ENCODE results near the gene ZNF746. TPM values are rescaled to one million over a fixed set of nuclear protein-coding genes. Genes with fewer than 3 reads are reported as not detected.
"Not testable (repeated sequence)": the region's sequence is repeated elsewhere in the genome, so short reads cannot be mapped to it uniquely, and the experiment has no call there.

Gene ZNF746
- total and polyA plus RNA-seq, 2 donors: 10.5 to 11.8 TPM

DNA sequence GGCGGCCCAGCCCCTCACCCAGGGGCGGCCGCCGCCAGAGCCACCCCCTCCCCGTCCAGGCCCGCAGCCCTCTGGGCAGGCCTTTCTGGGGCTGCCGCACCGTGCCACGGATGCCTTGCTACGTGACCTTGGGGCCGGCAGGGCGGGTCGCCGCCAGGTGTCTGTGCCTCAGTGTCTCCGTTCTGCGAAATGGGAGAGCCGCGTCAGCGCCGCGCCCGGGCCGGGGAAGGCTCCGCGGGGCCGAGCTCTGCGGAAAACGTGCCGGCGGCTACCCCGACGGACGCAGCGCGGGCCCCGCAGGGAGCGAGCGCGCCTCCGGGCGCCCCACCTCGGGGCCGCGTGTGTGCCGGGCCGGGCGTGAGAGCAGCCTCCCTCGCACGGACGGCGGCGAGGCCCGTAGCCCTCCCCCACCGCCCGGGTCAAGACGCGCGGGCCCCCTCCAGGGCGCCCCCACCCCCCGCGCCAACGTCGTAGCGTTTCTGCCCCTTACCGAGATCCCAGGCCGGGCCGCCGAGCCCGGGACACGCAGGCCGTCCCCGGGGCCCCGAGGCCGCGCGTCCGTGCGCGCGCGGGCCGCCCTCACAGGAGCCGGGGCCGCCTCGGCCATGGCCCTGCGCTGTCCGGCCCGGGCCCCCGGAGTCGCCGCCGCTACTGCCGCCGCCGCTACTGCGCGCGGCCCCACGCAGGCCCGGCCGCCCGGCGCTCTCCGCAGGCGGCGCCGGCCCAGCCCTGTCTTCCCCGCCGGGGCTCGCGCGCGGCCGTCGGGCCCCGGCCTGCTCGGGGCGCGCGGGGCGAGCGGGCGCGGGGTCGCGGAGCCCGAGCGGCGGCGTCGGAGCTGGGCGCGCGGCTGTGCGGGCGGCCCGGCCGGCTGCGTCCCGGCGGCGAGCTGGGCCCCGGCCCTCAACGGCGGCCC, 37.8 kb downstream of the ZNF746 start:
- H3K4me3 ChIP-seq (ENCODE audit: low read depth, low read length): peak overlapping the region; percentile 99
- H3K27ac ChIP-seq (ENCODE audit: low read depth): no peak overlapping the region
- H3K36me3 ChIP-seq (ENCODE audit: insufficient read depth): no peaks in the 10 kb centered on the region
- DNase-seq (ENCODE audit: extremely low spot score): no peak
- WGBS: 1% methylated on average over 144 of the region's 145 CpGs
- H3K4me1 ChIP-seq (ENCODE audit: insufficient read depth): peaks cover 2% of the 10 kb centered on the region

DNA sequence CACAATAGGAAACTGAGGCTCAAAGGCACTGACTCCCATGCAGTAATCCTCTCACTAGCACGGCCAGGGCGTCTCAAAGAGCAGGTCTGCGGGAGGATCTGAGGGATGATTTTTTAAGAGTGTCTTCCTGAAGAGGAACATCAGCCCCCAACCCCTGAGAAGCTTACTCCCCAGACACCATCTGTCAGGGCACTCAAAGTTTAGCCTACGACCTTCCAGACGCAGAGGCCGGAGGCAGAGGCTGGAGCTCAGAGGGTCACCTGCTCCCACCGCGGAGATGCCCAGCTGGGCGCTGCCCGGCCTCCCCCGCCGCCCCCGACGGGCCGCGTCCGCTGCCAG, 38.4 kb downstream of the ZNF746 start:
- Histone ChIP-seq H3K4me1 (ENCODE audit: insufficient read depth) (peaks cover 2% of the 10 kb centered on the region), H3K27ac (ENCODE audit: low read depth) (no peak overlapping the region), H3K36me3 (ENCODE audit: insufficient read depth) (no peaks in the 10 kb centered on the region), H3K4me3 (ENCODE audit: low read depth, low read length) (peak overlapping the region; percentile 99)
- no peak for DNase-seq (ENCODE audit: extremely low spot score)
- WGBS: 17% methylated on average over 17 of the region's 17 CpGs

DNA sequence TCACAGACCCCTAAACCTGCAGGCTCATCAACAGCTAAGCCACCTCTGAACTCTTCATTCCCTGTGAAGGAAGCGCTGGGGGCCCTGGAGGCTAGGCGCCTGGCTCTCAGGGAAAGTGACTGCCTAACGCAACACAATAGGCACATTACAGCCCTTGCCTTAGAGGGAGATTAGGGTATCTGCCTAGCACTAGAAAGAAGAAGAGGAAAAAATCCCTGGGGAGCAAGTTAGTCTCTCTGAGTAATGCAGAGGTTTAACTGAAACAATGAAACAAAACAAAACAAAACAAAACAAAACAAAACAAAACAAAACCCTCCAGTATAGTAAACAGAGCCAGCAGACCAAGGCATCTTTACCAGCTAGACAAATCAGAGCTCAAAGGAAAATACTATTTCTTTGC, 39.4 kb downstream of the ZNF746 start:
- no peak overlapping the region for H3K4me3 ChIP-seq (ENCODE audit: low read depth, low read length)

DNA sequence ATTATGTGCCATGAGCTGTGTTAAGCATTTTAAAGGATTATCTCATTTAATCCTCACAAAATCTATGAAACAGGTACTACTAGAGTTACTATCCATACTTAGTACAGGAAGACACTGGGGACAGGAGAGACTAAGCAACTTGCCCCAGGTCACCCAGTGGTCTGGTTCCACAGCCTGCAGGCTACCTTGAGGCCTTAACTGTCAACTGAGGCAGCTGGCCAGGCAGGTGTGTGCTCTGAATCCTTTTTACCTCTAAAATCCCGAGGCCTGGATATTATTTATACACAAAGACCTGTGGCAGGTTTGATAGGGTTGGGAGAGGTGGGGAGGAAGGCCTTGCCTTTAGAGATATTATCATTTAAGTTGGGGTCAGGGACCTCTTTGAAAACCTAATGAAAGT, 39.8 kb downstream of the ZNF746 start:
- WGBS: 84% methylated on average over 1 of the region's 1 CpG
- no peaks in the 10 kb centered on the region for H3K36me3 ChIP-seq (ENCODE audit: insufficient read depth)
- DNase-seq (ENCODE audit: extremely low spot score): no peak
- peaks cover 2% of the 10 kb centered on the region for H3K4me1 ChIP-seq (ENCODE audit: insufficient read depth)
- no peak overlapping the region for H3K4me3 ChIP-seq (ENCODE audit: low read depth, low read length)
- no peak overlapping the region for H3K27ac ChIP-seq (ENCODE audit: low read depth)

More for the DNA sequence above, 39.4 kb downstream of the ZNF746 start:
- H3K27ac ChIP-seq (ENCODE audit: low read depth): no peak overlapping the region
- no peak for DNase-seq (ENCODE audit: extremely low spot score)
- H3K4me1 ChIP-seq (ENCODE audit: insufficient read depth): peaks cover 2% of the 10 kb centered on the region
- no peaks in the 10 kb centered on the region for H3K36me3 ChIP-seq (ENCODE audit: insufficient read depth)
- WGBS: 90% methylated on average over 3 of the region's 3 CpGs

DNA sequence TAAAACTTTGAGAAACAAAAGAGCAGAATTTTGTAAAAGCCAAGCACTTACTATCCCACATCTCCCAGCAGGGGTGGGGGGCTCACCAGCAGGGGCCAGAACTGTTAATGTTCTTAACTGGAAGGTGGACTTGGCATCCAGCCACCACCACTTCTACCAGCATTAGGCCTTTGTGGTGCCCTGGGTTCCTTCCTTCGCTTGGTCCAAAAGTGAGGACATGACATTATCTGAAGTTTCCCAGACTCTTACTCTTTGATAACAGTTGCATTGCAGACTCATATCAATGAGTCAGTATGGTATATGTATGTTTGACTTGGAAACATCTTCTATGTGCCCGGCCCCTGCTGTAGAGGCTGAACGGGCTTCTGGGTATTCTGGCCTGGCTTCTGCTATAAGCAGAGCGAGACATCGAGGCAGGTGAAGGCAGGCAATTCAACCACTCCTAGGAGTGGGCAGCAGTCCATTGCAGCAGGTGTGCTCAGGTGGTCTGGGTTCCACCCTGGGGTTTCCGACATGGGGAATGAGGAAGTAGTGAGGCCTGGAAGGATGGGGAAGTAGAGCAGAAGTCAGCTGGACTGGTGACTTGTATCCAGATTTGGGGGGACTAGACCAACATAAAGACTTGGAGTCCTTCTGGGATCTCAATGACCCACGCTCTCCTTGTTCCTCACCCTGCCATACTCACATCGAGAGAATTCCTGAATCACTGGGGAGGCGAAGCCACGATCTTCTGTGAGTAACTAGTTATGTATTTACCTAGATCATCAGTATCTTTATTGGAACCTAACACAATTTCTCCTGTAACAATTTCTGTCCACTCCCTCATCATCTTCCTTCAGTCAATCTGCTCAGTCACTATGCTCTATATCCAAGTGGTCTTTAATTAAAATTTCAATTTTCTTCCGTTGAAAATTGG, 40.8 kb downstream of the ZNF746 start:
- Histone ChIP-seq H3K27ac (ENCODE audit: low read depth) (no peak overlapping the region), H3K4me3 (ENCODE audit: low read depth, low read length) (no peak overlapping the region), H3K4me1 (ENCODE audit: insufficient read depth) (peaks cover 2% of the 10 kb centered on the region), H3K36me3 (ENCODE audit: insufficient read depth) (no peaks in the 10 kb centered on the region)
- 90% methylated on average over 11 of the region's 11 CpGs for WGBS
- no peak for DNase-seq (ENCODE audit: extremely low spot score)

DNA sequence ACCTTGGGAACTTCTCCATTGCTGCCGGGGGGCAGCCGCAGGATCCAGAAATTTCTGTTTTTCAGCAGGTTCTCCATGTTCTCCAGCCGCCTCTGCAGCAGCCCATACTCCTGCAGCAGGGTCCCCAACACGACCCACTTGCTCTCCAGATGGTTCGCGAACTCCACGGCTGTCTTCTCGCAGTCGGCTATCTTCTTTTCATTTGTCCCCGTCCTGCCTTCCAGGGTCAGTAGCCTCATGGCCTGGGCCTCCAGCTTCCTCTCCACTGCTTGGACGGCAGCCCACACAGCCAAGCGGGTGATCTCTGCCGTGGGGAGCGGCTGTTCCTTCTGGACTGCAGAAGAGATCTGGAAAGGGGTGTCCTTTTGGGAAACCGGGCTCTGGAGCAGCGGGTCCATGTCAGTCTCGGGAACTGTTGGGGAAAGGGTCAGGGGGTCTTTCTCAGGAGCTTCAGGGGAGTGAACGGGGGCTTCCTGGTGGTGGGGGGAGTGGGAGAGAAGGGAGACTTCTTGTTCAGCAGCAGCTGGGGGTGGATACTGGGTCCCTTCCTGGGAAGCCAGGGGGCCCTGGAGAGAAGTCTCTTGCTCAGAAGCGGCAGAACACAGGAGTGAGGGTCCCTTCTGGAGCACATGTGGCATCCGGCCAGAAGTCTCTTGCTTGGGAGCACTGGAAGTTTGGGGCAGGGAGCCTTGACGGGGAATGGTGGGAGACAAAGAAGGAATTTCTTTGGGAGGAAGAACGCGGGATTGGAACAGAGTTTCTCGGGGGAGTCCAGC, 42.2 kb downstream of the ZNF746 start:
- Histone ChIP-seq H3K27ac (ENCODE audit: low read depth) (no peak overlapping the region), H3K4me3 (ENCODE audit: low read depth, low read length) (no peak overlapping the region), H3K36me3 (ENCODE audit: insufficient read depth) (no peaks in the 10 kb centered on the region), H3K4me1 (ENCODE audit: insufficient read depth) (peaks cover 2% of the 10 kb centered on the region)
- WGBS: 91% methylated on average over 24 of the region's 24 CpGs
- DNase-seq (ENCODE audit: extremely low spot score): no peak

DNA sequence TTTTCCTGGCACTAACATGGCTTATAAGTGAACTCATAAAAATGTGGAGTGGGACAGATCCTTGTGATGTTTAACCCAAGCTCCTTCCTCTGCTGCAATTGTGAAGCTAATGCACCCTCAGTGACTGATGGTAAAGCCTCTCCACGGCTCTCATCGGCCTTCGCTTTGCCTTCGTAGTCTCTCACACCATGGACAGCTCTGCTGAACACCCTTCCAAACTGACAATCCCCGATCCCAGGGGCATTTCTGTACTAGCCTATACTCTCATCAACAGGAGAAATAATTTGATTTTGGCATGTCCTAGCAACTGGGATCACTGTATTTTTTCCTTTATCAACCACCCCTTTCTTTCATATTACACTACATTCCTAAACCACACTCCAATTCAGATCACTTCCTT, 42.9 kb downstream of the ZNF746 start:
- no peaks in the 10 kb centered on the region for H3K36me3 ChIP-seq (ENCODE audit: insufficient read depth)
- no peak overlapping the region for H3K4me3 ChIP-seq (ENCODE audit: low read depth, low read length)
- H3K4me1 ChIP-seq (ENCODE audit: insufficient read depth): peaks cover 2% of the 10 kb centered on the region
- H3K27ac ChIP-seq (ENCODE audit: low read depth): no peak overlapping the region
- WGBS: 93% methylated on average over 5 of the region's 5 CpGs
- no peak for DNase-seq (ENCODE audit: extremely low spot score)

DNA sequence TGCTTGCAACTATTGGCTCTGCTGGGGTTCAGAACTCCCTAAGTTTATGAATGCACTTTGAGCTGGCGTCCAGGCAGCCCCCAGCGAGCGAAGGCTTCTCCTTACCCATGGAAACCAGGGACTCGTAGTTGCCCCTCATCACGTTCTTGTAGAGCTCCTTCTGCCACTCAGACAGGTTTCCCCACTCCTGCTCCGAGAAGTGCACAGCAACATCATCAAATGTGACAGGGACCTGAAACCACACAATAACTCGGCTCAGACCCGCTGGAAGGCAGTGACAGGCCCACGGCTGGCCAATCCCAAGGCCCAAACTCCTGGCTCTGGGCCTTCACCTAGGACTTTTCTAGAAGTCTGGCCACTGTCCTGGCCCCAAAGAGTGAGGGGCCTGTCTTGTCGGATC, 43.6 kb downstream of the ZNF746 start:
- no peaks in the 10 kb centered on the region for H3K36me3 ChIP-seq (ENCODE audit: insufficient read depth)
- 93% methylated on average over 10 of the region's 10 CpGs for WGBS
- no peaks in the 10 kb centered on the region for H3K4me1 ChIP-seq (ENCODE audit: insufficient read depth)

DNA sequence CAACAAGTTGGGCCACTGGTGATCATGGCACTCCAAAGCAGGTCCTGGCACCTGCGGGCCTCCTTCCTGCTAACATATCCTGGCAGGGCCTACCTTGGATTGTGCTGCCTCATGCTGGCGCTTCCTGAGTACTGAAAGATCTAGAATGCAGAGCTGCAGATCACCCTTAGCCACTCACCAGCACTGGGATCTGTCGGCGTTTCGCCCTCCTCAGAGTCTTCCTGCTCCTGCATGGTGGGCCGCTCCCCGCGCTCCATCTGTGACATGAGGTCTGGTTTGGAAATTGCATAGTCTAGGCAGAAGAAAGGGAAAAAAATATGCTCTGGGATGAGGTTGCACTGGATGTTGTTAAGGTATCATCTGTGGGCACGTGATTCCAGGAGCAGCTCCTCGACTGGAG, 46.8 kb downstream of the ZNF746 start:
- Histone ChIP-seq H3K4me1 (ENCODE audit: insufficient read depth) (no peaks in the 10 kb centered on the region), H3K27ac (ENCODE audit: low read depth) (no peak overlapping the region), H3K36me3 (ENCODE audit: insufficient read depth) (no peaks in the 10 kb centered on the region), H3K4me3 (ENCODE audit: low read depth, low read length) (no peak overlapping the region)
- DNase-seq (ENCODE audit: extremely low spot score): no peak
- WGBS: 96% methylated on average over 10 of the region's 10 CpGs

More for the DNA sequence above, 43.6 kb downstream of the ZNF746 start:
- H3K27ac ChIP-seq (ENCODE audit: low read depth): no peak overlapping the region
- no peak overlapping the region for H3K4me3 ChIP-seq (ENCODE audit: low read depth, low read length)
- DNase-seq (ENCODE audit: extremely low spot score): no peak

DNA sequence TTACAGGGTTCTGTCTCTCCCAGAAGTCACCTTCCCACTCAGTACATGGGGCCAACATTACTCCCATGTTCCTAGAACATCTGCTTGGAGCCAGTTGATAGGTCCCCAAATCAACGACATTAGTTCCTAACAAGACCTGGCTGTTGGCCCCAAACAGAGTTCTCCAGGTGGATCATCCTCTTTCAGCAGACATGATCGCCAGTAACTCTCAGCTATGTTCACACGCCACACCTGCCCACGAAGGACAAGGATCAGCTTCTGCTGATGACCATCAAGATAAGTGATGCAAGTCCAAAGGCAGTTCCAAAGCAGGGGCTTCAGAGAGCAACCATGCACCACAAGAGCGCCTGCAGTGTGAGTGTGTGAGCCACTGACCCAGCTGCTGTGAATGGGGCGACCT, 47.7 kb downstream of the ZNF746 start:
- Histone ChIP-seq H3K36me3 (ENCODE audit: insufficient read depth) (no peaks in the 10 kb centered on the region), H3K4me1 (ENCODE audit: insufficient read depth) (no peaks in the 10 kb centered on the region), H3K27ac (ENCODE audit: low read depth) (no peak overlapping the region), H3K4me3 (ENCODE audit: low read depth, low read length) (no peak overlapping the region)
- DNase-seq (ENCODE audit: extremely low spot score): no peak
- WGBS: 95% methylated on average over 6 of the region's 6 CpGs

DNA sequence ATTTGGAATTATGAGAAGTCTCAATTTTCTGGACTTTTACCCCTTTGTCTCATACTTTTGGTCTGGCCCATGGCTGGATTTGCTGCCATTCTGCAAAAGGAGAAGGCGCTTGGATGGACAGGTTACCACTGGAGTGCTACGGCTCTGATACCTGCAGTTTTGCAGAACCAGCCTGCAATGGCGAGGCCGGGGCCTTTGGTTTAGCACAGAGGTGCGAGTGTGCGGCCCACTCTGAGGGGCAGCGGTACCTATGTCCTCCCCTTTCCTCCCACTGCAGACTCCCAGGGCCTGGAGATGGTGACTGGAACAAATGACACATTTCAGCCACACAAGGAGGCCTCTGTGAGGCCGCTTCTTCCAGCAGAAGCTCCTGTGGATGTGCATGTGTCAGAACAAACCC, 48.6 kb downstream of the ZNF746 start:
- Histone ChIP-seq H3K4me3 (ENCODE audit: low read depth, low read length) (no peak overlapping the region), H3K27ac (ENCODE audit: low read depth) (no peak overlapping the region), H3K36me3 (ENCODE audit: insufficient read depth) (no peaks in the 10 kb centered on the region), H3K4me1 (ENCODE audit: insufficient read depth) (no peaks in the 10 kb centered on the region)
- DNase-seq (ENCODE audit: extremely low spot score): no peak
- 91% methylated on average over 8 of the region's 8 CpGs for WGBS

DNA sequence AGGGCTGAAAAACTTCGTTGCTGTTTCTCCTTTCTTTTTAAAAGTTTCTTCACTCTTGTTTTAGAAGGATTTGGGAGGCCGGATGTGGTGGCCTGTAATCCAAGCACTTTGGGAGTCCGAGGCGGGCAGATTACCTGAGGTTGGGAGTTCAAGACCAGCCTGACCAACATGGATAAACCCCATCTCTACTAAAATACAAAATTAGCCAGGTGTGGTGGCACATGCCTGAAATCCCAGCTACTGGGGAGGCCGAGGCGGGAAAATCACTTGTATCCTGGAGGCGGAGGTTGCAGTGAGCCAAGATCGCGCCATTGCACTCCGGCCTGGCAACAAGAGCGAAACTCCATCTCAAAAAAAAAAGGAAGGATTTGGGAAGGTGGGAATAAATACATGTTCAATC, 51.6 kb downstream of the ZNF746 start:
- not testable (repeated sequence) for H3K4me3 ChIP-seq (ENCODE audit: low read depth, low read length); DNase-seq (ENCODE audit: extremely low spot score); H3K27ac ChIP-seq (ENCODE audit: low read depth); H3K4me1 ChIP-seq (ENCODE audit: insufficient read depth); H3K36me3 ChIP-seq (ENCODE audit: insufficient read depth)
- WGBS: 96% methylated on average over 11 of the region's 11 CpGs

DNA sequence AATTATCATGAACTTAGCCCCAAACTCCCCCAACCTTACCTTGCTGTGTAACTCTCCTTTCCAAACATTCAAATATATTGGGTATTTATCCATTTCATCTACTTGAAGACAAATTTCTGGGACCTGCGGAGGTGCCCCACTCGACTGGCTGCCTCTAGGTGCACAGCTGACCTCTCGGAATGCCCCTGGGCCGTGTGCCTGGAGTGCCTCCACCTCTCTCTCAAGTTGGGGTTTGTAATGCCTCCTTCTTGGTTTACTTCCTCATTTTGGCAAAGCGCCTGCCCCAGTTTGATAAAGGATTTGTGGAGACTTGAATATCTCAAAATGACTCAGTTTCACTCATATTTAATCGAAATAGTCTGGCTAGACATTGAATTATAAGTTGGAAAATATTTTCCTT, 53.3 kb downstream of the ZNF746 start:
- 91% methylated on average over 6 of the region's 6 CpGs for WGBS
- no peaks in the 10 kb centered on the region for H3K36me3 ChIP-seq (ENCODE audit: insufficient read depth)
- no peak overlapping the region for H3K27ac ChIP-seq (ENCODE audit: low read depth)

More for the DNA sequence above, 53.3 kb downstream of the ZNF746 start:
- Histone ChIP-seq H3K4me3 (ENCODE audit: low read depth, low read length) (no peak overlapping the region), H3K4me1 (ENCODE audit: insufficient read depth) (no peaks in the 10 kb centered on the region)
- no peak for DNase-seq (ENCODE audit: extremely low spot score)
